ENCODE data around the gene PNPLA5.

Gene PNPLA5

DNA sequence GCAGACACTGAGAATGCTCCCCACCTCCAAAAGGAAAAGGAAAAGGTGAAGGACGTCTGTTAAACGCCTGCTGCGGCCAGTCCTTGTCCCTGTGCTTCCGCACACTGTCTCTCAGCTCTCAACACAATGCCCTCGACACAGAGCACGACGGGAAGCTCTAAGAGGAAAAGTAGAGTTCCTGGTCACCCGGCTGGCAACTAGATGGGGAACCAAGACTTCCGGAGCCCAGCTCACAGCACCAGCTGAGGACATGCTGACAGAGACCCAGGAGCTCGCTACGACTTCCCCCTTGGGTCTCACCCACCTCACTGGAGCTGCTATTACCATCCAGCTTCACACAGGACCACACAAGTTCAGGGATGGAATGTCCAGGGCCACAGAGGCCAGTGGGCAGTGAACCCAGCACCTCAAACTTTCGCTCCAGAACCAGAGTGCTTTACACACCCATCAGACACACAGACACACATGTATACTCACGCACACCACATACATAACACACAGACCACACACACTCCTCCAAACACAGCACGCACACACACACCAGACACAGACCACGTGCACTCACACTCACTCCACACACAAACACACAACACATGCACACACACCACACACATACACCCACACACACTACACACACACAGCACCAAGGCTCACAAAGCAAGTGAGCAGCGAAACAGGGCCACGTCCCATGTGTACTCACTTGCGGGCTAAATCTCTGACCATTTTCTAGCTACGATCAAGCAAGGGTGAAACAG, 39.1 kb downstream of the PNPLA5 start:
- no peak for DNase-seq

GRCh38 chr22:43851979-43852307, 39.9 kb downstream of the PNPLA5 start:
- no peak for DNase-seq

DNA sequence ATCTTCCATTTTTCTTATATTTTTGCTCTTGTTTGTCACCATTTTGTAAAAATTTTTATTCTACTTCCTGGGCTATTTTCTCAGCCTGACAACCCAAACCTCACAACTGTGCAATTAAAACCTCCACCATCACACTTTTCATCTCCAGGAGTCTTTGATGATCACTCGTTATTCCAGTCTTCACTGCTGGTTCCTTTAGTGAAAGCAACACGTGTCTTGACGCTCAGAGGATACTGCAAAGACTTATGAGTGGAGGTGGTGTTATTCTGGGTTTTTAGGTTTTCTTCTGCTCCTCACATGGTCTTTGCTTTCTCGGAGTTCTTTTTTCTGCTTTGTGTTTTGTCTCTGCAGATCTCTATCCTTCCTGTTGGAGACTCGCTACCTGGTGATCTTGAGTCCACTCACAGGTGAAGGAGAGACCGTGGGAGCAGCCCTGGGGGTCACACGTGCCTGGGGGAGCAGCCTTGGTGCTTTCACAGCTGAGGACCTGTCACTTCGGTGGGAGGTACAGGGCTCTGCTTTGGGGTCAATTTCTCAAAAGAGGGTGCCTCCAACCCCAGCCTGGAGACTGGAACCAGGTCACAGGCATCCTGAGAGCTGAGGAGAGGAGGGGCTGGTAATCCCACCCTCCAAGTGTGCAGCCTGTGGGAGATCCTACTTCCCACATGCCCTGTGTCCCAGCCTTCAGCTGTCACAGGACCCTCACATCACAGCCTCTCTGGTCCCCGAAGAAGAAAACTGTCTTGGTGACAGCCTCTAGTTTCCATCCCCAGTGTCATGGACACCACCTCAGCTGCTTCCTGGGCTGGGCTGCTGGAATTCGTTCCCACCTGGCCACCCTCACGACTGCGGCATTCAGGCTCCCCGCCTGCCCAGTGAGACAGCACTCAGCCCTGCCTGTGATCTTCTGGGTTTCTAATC, 40.5 kb downstream of the PNPLA5 start:
- DNase-seq, result no peak

- DNase-seq, result no peak
These were observed 41.3 kb downstream of the PNPLA5 start for GRCh38 chr22:43850529-43850928.

DNA sequence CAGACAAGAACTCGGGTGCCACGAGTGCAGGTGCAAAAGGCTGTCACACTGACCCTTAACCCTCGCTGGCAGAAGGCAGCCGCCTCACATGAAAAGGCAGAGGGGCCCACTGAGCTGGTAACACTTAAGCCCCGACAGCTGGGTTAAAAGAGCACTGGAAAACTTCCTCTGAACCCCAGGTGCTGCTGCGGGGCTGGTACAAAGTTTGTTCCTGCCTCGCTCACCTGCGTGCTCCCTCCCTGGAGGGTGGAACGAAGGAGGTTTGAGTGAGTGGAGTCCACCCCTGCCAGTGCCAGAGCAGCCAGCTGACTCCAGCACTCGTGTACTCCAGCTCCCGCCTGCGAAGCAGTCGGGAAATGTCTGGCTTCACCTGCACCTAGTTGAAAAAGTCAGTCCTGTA, 42.1 kb downstream of the PNPLA5 start:
- no peak for DNase-seq

DNA sequence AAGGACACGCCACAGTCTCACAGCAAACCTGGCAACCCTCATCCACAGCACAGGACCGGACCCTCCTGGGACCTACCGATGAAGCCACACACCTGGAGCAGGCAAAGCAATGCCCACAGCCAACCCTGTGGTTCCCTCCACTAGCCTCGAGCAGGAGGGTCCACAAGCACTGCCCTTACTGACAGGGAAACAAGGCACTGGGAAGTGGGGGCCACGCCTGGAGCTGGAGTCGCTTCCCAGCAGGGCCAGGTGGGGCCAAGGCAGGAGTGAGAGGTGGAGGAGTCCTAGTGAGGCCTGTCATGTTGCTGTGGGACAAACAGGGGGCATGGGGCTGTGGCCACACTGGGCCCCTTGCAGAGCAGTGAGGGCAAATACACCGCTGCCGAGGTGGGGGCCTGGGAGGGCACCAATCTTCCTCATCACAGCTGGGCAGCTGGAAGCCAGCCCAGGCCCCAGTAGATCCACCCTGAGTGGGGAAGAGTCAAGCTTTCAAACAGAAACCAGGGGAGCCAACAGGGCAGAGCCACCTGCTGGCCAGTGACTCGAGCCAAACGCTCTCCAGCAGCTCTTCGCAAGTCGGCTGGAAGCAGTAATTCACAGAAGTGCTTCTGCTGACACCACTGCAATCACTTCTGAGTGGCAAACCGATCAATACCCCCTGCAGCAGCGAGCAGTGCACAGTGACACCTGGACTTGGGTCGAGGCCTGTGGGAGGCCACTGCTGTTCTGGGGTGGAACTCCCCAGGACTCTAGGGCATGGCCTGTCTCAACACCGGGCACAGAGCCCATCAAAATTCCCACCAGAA, 43.2 kb downstream of the PNPLA5 start:
- DNase-seq, result no peak

DNA sequence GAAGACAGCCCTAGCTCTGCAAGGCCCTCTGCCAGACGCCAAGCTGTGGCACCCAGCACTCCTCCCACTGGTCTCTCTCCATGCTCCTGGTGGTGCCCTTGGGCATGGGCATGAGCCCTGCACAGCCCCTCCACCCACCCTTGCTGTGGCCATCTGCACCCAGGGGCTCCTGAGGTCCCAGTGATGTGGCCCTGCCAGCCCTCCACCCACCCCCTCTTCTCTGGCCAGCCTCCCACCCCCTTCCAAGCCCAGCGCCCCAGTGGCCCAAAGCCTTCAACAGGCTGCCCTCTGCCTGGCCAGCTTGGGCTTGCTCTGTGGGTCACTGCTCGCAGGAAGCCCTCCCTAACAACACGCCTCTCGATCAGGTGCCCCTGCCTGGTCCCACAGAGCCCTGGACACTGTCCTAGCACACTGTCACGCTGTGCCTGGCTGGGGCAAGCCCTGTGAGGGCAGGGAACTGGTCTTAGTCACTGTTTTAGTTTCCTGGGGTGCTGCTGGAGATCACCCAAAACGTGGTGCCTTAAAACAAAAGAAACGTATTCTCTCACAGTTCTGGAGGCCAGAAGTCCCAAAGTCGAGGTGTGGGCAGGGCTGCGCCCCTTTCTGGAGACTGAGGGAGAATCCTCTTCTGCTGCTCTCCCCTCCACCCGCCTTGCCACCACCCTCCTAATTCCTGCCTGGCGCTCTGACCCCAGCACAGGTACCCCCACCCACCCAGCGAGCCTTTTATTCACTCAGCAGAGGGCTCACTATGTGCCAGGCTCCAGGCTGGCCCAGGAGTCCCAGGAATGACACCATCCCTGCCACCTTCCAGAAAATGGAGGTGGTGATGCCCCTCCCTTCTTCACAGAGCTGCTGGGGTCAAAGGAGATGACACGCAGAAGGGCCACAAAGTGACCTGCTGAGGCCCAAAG, 44.2 kb downstream of the PNPLA5 start:
- no peak for DNase-seq

GRCh38 chr22:43846966-43847365, 44.8 kb downstream of the PNPLA5 start:
- no peak for DNase-seq

DNA sequence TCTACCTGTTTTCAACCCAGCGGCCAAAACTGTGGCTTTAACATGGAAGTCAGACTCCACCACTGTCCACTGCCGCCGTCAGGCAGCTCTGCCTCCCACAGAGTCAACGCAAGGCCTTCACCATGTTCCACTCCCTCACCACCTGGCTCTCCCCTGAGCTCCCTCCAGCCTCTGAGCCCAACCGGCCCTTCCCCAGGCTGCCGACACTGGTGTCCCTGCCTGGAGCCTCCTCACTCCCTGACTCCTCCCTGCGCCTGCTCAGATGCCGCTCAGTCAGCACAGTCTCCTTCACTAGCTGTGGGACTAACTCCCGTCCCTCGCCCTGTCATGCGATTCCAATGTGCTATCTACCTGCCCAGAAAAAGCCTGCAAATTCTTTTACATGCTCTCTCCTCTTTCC, 45.8 kb downstream of the PNPLA5 start:
- DNase-seq, result no peak

DNA sequence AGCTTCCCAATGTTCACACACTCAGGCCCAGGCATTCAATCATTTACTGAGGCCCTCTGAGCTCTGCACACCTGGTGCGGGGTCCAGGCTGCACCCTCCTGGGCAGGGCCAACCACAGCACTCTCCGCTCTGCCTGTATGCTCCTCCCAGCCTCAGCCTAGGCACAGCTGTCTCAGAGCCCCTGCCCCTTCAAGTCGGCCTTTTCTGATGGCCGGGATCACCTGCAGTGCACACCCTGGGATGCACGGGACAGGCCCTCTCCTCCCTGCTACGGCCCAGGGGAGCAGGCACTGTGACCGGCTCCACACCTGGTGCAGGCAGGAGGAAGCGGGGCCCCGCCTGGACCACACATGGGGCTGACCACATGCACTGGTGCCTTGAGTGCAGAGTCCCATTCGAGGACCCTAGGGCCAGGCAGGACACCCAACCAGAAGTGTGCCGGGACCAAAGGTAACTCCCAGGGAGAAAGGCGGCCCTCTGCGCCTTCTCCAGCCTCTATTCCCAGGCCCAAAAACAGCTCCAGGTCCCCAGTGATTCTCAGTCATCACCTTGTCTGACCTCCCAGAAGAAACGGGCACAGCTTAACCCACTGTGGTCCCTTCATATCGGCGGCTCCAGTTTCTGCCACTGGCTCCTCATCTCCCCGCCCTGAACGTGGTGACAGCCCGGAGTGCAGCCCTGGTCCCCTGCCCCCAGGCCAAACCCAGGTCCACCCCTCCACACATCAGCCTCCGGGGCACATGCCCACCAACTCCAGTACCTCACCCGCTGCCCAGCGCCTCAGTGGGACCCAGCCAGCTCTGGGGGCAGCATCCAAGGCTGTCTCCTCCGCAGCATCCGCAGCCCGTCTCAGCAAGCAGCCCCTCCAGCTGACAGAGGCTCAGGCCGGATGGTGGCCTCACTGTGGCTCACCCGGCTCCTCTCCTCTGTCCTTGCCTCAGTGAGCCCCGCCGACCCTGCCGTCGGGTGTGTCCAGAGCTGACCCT, 47.0 kb downstream of the PNPLA5 start:
- no peak for DNase-seq

- DNase-seq, result no peak
These were observed 47.9 kb downstream of the PNPLA5 start for GRCh38 chr22:43843783-43844530.

DNA sequence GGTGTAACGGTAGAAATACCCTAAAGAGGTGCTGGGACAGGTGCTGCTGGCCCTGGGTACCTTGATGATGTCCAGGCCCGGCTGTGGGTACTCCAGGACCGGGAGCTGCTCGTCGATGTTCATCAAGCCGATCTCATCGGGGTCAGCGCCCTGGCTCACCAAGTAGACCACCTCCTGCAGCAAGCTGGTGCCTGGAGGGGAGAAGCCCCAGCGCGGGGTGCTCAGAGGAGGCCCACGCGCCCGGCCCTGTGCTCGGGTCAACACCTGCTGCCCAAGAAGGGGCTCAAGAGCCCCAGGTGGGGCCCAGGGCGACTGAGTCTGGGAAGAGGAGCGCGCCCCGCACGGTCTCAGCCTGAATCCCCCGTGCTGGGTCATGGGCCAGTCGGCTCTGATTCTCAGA, 50.1 kb downstream of the PNPLA5 start:
- no peak for DNase-seq

GRCh38 chr22:43840851-43841250, 51.0 kb downstream of the PNPLA5 start:
- DNase-seq, result no peak

GRCh38 chr22:43840431-43840830, 51.4 kb downstream of the PNPLA5 start:
- DNase-seq, result no peak

DNA sequence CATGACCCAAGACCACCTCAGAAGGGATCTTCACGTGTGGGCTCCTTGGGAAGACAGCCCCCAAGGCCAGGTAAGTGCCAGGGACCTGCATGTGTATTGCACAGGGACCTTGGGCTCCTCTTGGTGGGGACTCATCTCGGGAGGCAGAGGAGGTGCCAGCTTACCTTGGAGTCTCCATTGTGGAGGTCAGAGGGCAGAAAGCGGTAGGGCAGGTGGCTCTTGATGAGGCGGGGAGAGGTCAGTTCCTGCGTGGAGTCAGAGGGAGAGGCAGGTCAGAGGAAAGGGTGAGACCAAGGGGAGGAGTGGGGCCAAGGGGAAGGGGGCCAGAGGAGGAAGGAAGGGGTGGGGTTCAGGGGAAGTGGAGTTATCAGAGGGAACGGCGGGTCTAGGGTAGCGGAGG, 52.0 kb downstream of the PNPLA5 start:
- DNase-seq, result no peak

DNA sequence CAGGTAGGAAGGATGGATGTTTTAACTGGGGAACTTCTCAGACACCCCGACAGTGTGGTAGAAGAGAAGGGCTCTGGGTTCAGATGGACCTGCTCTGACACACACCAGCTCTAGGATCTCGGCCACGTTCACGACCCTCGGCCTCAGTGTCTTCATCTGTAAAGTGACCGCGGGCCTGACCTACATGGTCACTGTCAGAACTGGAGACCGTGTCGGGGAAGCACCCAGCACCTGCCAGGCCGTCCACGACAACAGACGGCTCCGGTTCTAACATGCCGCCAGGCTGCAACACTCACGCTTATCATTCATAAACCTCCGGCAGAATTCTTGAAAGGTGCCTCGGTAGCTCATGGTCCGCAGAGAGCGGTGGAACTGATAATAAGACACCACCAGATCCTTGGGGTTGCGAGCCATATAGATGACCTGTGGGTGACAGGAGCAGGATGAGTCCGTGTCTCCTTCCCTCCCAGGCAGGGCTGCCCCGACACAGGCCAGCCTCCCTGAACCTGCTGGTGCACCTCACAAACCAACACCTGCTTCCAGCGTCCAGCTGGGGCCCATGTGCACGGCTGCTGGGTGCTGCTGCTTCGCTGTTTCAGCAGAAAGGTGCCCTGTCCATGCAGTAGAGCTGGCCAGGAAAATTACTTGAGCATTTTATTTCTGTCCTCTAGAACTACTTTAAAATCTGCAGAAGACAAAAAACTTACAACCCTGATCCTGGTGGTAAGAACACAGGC, 53.1 kb downstream of the PNPLA5 start:
- DNase-seq, result no peak

DNA sequence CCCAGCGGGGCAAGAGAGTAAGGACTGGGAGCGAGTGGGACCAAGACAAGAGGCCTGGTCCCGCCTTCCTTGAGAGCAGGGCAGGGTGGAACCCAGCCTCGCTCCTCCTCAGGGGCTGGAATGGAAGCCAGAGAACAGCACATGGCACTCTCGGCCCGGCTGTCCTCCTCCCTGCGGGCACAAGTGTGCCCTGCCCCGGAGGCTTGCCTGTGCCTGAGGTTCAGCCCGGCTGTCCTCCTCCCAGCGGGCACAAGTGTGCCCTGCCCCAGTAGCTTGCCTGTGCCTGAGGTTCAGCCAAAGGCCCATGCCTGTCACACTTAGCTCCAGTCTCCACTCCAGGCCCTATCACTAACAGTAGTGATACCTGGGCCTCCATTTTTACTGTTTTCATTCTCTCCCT, 53.7 kb downstream of the PNPLA5 start:
- DNase-seq, result no peak

GRCh38 chr22:43837666-43838065, 54.1 kb downstream of the PNPLA5 start:
- DNase-seq, result no peak

- no peak for DNase-seq
These were observed 56.1 kb downstream of the PNPLA5 start for GRCh38 chr22:43835736-43836135.

DNA sequence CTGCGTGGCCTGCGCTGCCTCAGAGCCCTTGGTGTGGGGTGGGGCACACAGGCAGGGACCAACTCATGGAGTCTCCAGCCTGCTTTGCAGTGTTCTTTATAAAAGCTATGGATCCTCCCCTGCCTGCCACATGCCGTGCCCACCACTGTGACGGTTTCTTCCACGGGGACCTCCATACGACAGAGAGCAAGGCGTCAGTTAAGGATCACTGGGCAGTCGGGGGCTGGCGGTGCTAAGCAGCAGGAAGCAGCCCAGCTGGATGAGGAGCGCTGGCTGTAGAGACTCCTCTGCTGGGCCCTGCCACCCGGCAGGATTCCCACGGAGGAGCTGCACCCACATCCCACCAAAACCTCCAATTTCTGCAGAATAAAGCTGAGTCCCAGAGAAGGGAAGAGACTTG, 56.6 kb downstream of the PNPLA5 start:
- DNase-seq, result no peak
